Sigmoid colon (tissue), 7 donors: ENCODE measurements around the gene RTL3. TPM values are rescaled to one million over a fixed set of nuclear protein-coding genes. Genes with fewer than 3 reads are reported as not detected.

Experiments used
- DNase-seq: peaks from one replicate; pipeline ENCODE4 v3.0.0-alpha.2; 2019
- H3K27ac ChIP-seq, 4 donors: fragments of 200-600 bp; sonication (generic); one replicate each; pipeline ENCODE4 v1.5.1; 2016 to 2019; ENCODE audit warnings: mild to moderate bottlenecking in 1 of 4
- H3K27me3 ChIP-seq, 3 donors: fragments of 200-600 bp; sonication (generic); one replicate each; pipeline ENCODE4 v1.5.1; 2019; ENCODE audit warnings: mild to moderate bottlenecking in 1 of 3
- H3K36me3 ChIP-seq, 4 donors: fragments of 200-600 bp; sonication (generic); one replicate each; pipeline ENCODE4 v1.5.1; 2016 to 2019
- H3K4me1 ChIP-seq, 4 donors: fragments of 200-600 bp; sonication (generic); one replicate each; pipeline ENCODE4 v1.5.1; 2017 to 2019
- H3K4me3 ChIP-seq, 4 donors: fragments of 200-600 bp; sonication (generic); one replicate each; pipeline ENCODE4 v1.5.1; 2017 to 2019; ENCODE audit warnings: mild to moderate bottlenecking in 2 of 4, moderate library complexity in 1 of 4
- H3K9me3 ChIP-seq, 4 donors: fragments of 200-600 bp in 3 of 4; sonication (generic) in 3 of 4; one replicate each; pipeline versions ENCODE4 v1.5.1 to v1.6.1; 2013 to 2019
- CTCF ChIP-seq, 4 experiments: fragments of 450-650 bp in 3 of 4; fragments of 200-600 bp in 1 of 4; IDR thresholded peaks; one replicate each; pipeline ENCODE4 v1.5.1; 2016 to 2019; ENCODE audit warnings: antibody characterized with exemption in 4 of 4, mild to moderate bottlenecking in 3 of 4, moderate library complexity in 2 of 4
- EP300 ChIP-seq, 4 donors: sonication (generic); formaldehyde crosslinking; IDR thresholded peaks; one replicate each; pipeline ENCODE4 v1.6.1; 2017; ENCODE audit warnings: antibody characterized with exemption in 4 of 4
- POLR2A ChIP-seq, 2 donors: fragments of 450-650 bp; IDR thresholded peaks; one replicate each; pipeline ENCODE4 v1.6.1; 2016; ENCODE audit warnings: antibody characterized with exemption in 2 of 2, mild to moderate bottlenecking in 2 of 2, moderate library complexity in 2 of 2
- POLR2AphosphoS5 ChIP-seq, 4 donors: sonication (generic); formaldehyde crosslinking; IDR thresholded peaks; one replicate each; pipeline ENCODE4 v1.6.1; 2017; ENCODE audit warnings: antibody characterized with exemption in 4 of 4
- WGBS, 2 donors: extraction: QIAGEN DNeasy Blood & Tissue Kit; methylation state at CpG; one replicate each; pipeline ENCODE4 v1.1.7; 2013; 5-methylcytosine and 5-hydroxymethylcytosine counted together
- intact Hi-C: fragments of 100-400 bp; cut with DNase I; formaldehyde crosslinking; loops from one replicate; pipeline ENCODE4 v1.15.1; 2023
- polyA plus RNA-seq, 3 donors: library from polyadenylated mRNA; stranded (reverse); fragments of 200-250 nt; gene quantifications; one replicate each; pipeline ENCODE4 v1.2.3, GENCODE V29; 2013
- total RNA-seq, 4 donors: library from RNA; depleted of rRNA; stranded (reverse); fragments of >200 nt; gene quantifications; one replicate each; pipeline ENCODE4 v1.1.0, GENCODE V29; 2016
- donor health status: healthy with polysubstance abuse.
- donor health status: Bipolar disorder and iron deficiency.
- donor health status: healthy.

RTL3 gene
- total and polyA plus RNA-seq, 7 donors: under 0.01 to 2.8 (median 1.0) TPM; not detected in 1

- Histone ChIP-seq H3K4me1 (no peaks in the 10 kb centered on the region), H3K9me3 (no peaks in the 10 kb centered on the region), H3K27me3 (no peaks in the 10 kb centered on the region), H3K36me3 (no peaks in the 10 kb centered on the region), H3K4me3 (no peak overlapping the region), H3K27ac (no peak overlapping the region)
- intact Hi-C loops: no loop called here
- DNase-seq: no peak
- TF ChIP-seq POLR2A (IDR thresholded peaks at IDR 0.05) (no peak), EP300 (IDR thresholded peaks at IDR 0.05) (no peak), CTCF (IDR thresholded peaks at IDR 0.05) (no peak), POLR2AphosphoS5 (IDR thresholded peaks at IDR 0.05) (no peak)
- 72 to 77% methylated on average over 3 of the region's 3 CpGs for WGBS, 2 donors
Observed at GRCh38 chrX:78693012-78693411, 33.9 kb upstream of the RTL3 start.

DNA sequence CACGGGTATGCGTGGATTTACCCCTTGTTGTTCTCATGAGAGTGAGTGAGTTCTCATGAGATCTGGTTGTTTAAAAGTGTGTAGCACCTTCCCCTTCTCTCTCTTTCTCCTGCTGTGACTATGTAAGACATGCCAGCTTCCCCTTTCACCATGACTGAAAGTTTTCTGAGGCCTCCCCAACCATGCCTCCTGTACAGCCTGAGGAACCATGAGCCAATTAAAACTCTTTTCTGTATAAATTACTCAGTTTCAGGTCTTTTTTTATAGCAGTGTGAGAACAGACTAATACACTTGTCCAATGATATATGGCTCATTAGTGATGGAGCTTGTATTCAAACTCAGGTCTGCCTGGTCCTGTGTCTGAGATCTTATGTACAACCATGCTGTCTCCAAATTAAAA is 28.5 kb upstream of the RTL3 start:
- H3K9me3 ChIP-seq: no peaks in the 10 kb centered on the region
- TF ChIP-seq POLR2A (IDR thresholded peaks at IDR 0.05) (no peak), CTCF (IDR thresholded peaks at IDR 0.05) (no peak), POLR2AphosphoS5 (IDR thresholded peaks at IDR 0.05) (no peak), EP300 (IDR thresholded peaks at IDR 0.05) (no peak)
- no peaks in the 10 kb centered on the region for H3K27me3 ChIP-seq
- WGBS, 2 donors: 78 to 92% methylated on average over 2 of the region's 2 CpGs
- no peak overlapping the region for H3K27ac ChIP-seq
- no peak for DNase-seq
- intact Hi-C loops: no loop called here
- no peaks in the 10 kb centered on the region for H3K36me3 ChIP-seq
- no peak overlapping the region for H3K4me3 ChIP-seq
- H3K4me1 ChIP-seq: no peaks in the 10 kb centered on the region

DNA sequence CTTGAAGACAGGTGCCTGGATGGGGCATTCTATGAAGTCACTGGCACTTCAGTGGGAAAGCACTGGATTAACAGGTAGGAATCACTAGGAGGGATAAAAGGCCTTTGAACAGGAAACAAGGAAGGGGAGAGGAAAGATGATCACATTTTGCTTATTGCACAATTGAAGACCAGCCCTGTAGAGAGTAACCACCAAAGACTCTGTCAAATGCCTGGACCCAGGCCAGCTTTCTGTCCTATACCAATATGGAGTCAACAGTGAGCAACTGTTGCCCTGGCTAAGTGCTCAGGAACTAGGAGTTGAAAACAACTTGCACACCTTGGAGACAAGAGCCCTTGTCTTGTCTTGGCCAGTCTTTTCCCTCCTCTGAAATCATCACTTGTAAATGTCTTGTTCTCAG is 14.1 kb upstream of the RTL3 start:
- Histone ChIP-seq H3K9me3 (no peaks in the 10 kb centered on the region), H3K27me3 (no peaks in the 10 kb centered on the region), H3K4me1 (no peaks in the 10 kb centered on the region), H3K36me3 (no peaks in the 10 kb centered on the region), H3K4me3 (no peak overlapping the region), H3K27ac (no peak overlapping the region)
- DNase-seq: no peak
- TF ChIP-seq POLR2AphosphoS5 (IDR thresholded peaks at IDR 0.05) (no peak), CTCF (IDR thresholded peaks at IDR 0.05) (no peak), POLR2A (IDR thresholded peaks at IDR 0.05) (no peak), EP300 (IDR thresholded peaks at IDR 0.05) (no peak)
- intact Hi-C loops: no loop called here

- DNase-seq: no peak
- no peaks in the 10 kb centered on the region for H3K36me3 ChIP-seq
- no peak overlapping the region for H3K4me3 ChIP-seq
- no peaks in the 10 kb centered on the region for H3K27me3 ChIP-seq
- no peak overlapping the region for H3K27ac ChIP-seq
- H3K9me3 ChIP-seq: no peaks in the 10 kb centered on the region
- intact Hi-C loops: no loop called here
- H3K4me1 ChIP-seq: no peaks in the 10 kb centered on the region
- no peak for TF ChIP-seq POLR2A (IDR thresholded peaks at IDR 0.05)
- no peak for TF ChIP-seq CTCF (IDR thresholded peaks at IDR 0.05)
- TF ChIP-seq EP300 (IDR thresholded peaks at IDR 0.05): no peak
- TF ChIP-seq POLR2AphosphoS5 (IDR thresholded peaks at IDR 0.05): no peak
Observed at GRCh38 chrX:78665342-78665741, 6.2 kb upstream of the RTL3 start.

- WGBS, 2 donors: 87 to 90% methylated on average over 3 of the region's 3 CpGs
- no peaks in the 10 kb centered on the region for H3K36me3 ChIP-seq
- no peak overlapping the region for H3K27ac ChIP-seq
- no peak overlapping the region for H3K4me3 ChIP-seq
- no peak for DNase-seq
- intact Hi-C loops: no loop called here
- no peaks in the 10 kb centered on the region for H3K4me1 ChIP-seq
- H3K27me3 ChIP-seq: no peaks in the 10 kb centered on the region
- TF ChIP-seq POLR2A (IDR thresholded peaks at IDR 0.05) (no peak), EP300 (IDR thresholded peaks at IDR 0.05) (no peak)
- no peaks in the 10 kb centered on the region for H3K9me3 ChIP-seq
Observed at GRCh38 chrX:78661836-78662235, 2.7 kb upstream of the RTL3 start.
